Prostate gland (tissue), 2 donors: ENCODE data around the gene ANKRD13A.

ENCODE experiments used
- CTCF ChIP-seq, 4 experiments: fragments of 200-600 bp in 2 of 4; fragments of 450-650 bp in 2 of 4; sonication (generic) in 2 of 4; IDR thresholded peaks; 1 replicate in 3 of 4; 2 replicates in 1 of 4; pipeline ENCODE4 v1.5.1; 2016 to 2019; ENCODE audit warnings: antibody characterized with exemption in 4 of 4, mild to moderate bottlenecking in 2 of 4, moderate library complexity in 2 of 4
- POLR2A ChIP-seq: fragments of 450-650 bp; IDR thresholded peaks from one replicate; pipeline ENCODE4 v1.6.1; 2016; ENCODE audit warnings: antibody characterized with exemption, mild to moderate bottlenecking
- POLR2AphosphoS5 ChIP-seq: sonication (generic); formaldehyde crosslinking; IDR thresholded peaks from one replicate; pipeline ENCODE4 v1.6.1; 2017; ENCODE audit warnings: antibody characterized with exemption

DNA sequence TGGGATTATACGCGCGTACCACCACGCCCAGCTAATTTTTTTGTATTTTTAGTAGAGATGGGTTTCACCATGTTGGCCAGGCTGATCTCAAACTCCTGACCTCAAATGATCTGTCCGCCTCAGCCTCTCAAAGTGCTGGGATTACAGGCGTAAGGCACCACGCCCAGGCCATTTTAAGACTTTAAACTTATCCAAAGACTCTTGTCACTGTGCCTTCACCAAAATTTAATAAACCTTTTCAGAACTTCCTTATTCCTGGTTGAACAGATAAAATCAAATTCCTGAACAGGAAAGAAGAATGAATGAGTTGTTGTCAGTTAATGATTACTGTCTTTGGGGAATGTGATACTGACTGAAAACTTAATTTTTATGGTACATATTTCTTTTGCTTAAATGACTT lies 40.9 kb upstream of the ANKRD13A start:
- TF ChIP-seq POLR2A (no peak), POLR2AphosphoS5 (no peak), CTCF (IDR thresholded peaks at IDR 0.05) (no peak)
